ENCODE results near the gene GAR1. TPM values are rescaled to one million over a fixed set of nuclear protein-coding genes. Genes with fewer than 3 reads are reported as not detected.

Gene GAR1
- polyA plus RNA-seq, 2 of the 4 experiments (the other 2 are of a cell fraction) = 44.1 to 69.6 TPM

DNA sequence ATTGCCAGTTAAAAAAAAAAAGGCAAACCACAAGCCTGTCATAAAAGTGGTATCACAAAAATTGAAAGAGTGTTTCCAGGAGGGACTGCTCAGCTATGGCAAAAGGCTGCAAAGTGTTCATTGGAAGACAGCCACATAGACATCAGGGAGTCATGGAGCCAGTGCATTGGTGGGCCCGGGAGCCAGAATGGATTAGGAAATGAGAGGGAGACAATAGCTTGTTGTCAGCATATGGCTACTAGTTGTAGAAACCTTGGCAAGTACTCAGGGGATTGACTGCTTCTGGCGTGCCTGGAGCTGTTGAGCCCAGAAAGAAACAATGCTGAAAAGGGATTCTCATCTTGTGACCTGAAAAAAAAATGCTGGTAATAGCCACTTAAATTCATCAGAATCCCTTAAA is 5.0 kb downstream of the GAR1 start:
- TF ChIP-seq HDAC2 (IDR thresholded peaks at IDR 0.05) (no peak), EHF (CRISPR knock-in tag; IDR thresholded peaks at IDR 0.05) (no peak), HOXB13 (CRISPR knock-in tag; IDR thresholded peaks at IDR 0.05; ENCODE audit: low read depth) (no peak), PHF8 (IDR thresholded peaks at IDR 0.05; ENCODE audit: borderline replicate concordance, low read depth) (no peak)
- CTCF ChIA-PET = no interaction called here
- ATAC-seq (no peak), FAIRE-seq (no peak), DNase-seq (ENCODE audit: low read depth in 1 of 2, low spot score in 1 of 2) (no peak)
- Histone ChIP-seq H3K27ac (no peak overlapping the region), H3K9me3 (no peaks in the 10 kb centered on the region), H3K4me2 (no peak overlapping the region), H3K4me3 (no peak overlapping the region), H3K4me1 (peaks cover 11% of the 10 kb centered on the region; the same call in 2 of the 3 replicates)
- POLR2A ChIA-PET = no interaction called here
- WGBS (ENCODE audit: missing lambda C conversion rate) = 95% methylated on average over 2 of the region's 2 CpGs

DNA sequence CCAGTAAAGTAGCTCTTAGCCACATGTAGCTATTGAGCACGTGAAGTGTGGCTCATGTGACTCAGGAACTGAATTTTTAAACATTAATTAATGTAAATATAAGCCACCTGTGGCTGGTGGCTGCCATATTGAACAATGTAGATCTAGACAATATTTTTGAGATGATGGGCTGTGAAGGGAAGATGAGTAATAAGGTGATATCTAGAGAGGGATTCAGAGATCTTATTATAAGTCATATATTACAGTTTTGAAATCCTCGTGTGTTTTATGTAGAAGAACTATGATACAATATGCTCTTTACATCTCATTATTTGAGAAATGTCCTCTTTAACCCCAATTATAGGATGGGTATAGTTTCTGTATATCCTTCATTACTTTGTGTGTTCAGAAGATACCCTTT is 5.6 kb downstream of the GAR1 start:
- H3K4me2 ChIP-seq = no peak overlapping the region
- DNase-seq (ENCODE audit: low read depth in 1 of 2, low spot score in 1 of 2) (no peak), ATAC-seq (no peak), FAIRE-seq (no peak)
- ChIA-PET CTCF (no interaction called here), POLR2A (no interaction called here)
- TF ChIP-seq, protein P1, sequence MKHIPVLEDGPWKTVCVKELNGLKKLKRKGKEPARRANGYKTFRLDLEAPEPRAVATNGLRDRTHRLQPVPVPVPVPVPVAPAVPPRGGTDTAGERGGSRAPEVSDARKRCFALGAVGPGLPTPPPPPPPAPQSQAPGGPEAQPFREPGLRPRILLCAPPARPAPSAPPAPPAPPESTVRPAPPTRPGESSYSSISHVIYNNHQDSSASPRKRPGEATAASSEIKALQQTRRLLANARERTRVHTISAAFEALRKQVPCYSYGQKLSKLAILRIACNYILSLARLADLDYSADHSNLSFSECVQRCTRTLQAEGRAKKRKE (CRISPR knock-in tag; IDR thresholded peaks at IDR 0.05; ENCODE audit: low read depth) = no peak
- TF ChIP-seq RNF2 (IDR thresholded peaks at IDR 0.05; ENCODE audit: borderline replicate concordance, low read depth) (no peak), CHD4 (IDR thresholded peaks at IDR 0.05; ENCODE audit: borderline replicate concordance) (no peak), HOXA7 (CRISPR knock-in tag; IDR thresholded peaks at IDR 0.05) (no peak), NPAS2 (CRISPR knock-in tag; IDR thresholded peaks at IDR 0.05; ENCODE audit: borderline replicate concordance) (no peak)
- TF ChIP-seq, protein P2, sequence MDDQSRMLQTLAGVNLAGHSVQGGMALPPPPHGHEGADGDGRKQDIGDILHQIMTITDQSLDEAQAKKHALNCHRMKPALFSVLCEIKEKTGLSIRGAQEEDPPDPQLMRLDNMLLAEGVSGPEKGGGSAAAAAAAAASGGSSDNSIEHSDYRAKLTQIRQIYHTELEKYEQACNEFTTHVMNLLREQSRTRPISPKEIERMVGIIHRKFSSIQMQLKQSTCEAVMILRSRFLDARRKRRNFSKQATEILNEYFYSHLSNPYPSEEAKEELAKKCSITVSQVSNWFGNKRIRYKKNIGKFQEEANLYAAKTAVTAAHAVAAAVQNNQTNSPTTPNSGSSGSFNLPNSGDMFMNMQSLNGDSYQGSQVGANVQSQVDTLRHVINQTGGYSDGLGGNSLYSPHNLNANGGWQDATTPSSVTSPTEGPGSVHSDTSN (IDR thresholded peaks at IDR 0.05) = no peak
- H3K4me1 ChIP-seq = peaks cover 11% of the 10 kb centered on the region; the same call in 2 of the 3 replicates
- no peak overlapping the region for H3K4me3 ChIP-seq
- WGBS (ENCODE audit: missing lambda C conversion rate) = 79% methylated on average over 2 of the region's 2 CpGs
- no peaks in the 10 kb centered on the region for H3K9me3 ChIP-seq
- no peak overlapping the region for H3K27ac ChIP-seq

DNA sequence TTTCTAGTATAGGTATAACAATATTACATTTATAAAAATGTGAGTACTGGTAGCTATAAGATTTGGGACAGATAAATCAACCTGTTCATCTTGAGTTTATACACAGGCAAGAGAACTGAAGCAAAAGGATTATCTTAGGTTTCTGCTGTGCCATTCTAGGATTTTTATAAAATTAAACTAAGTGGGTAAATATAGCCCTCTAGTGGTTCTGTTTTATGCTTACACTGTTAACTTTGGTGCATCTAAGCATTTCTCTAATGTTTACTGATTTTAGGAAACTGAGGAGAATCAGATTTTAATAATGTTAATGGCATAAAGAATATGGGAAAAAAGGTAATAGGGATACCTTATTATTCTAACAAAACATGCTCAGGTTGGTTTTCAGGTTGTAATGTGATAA is 11.2 kb downstream of the GAR1 start:
- no peak overlapping the region for H3K27ac ChIP-seq
- ChIA-PET CTCF (interaction anchor here (0.7 to 3.4 kb wide), 5 partner anchors 32 to 405 kb away, joined by 3 to 9 read pairs (median 5); no protein-coding TSS in a partner anchor), POLR2A (no interaction called here)
- ATAC-seq = peak in 1 of 2 experiments; percentile 64; a peak in 2 of 6 replicates
- no peaks in the 10 kb centered on the region for H3K9me3 ChIP-seq
- H3K4me3 ChIP-seq = no peak overlapping the region
- H3K4me2 ChIP-seq = no peak overlapping the region
- no peaks in the 10 kb centered on the region for H3K4me1 ChIP-seq
- no peak for FAIRE-seq
- no peak for DNase-seq (ENCODE audit: low read depth in 1 of 2, low spot score in 1 of 2)
- no peak for TF ChIP-seq HDAC2 (IDR thresholded peaks at IDR 0.05)
- no peak for TF ChIP-seq NR3C1 (IDR thresholded peaks at IDR 0.05)
- TF ChIP-seq, protein P3, sequence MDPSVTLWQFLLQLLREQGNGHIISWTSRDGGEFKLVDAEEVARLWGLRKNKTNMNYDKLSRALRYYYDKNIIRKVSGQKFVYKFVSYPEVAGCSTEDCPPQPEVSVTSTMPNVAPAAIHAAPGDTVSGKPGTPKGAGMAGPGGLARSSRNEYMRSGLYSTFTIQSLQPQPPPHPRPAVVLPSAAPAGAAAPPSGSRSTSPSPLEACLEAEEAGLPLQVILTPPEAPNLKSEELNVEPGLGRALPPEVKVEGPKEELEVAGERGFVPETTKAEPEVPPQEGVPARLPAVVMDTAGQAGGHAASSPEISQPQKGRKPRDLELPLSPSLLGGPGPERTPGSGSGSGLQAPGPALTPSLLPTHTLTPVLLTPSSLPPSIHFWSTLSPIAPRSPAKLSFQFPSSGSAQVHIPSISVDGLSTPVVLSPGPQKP (IDR thresholded peaks at IDR 0.05; ENCODE audit: low read depth, low read length) = no peak
- TF ChIP-seq, protein P4, sequence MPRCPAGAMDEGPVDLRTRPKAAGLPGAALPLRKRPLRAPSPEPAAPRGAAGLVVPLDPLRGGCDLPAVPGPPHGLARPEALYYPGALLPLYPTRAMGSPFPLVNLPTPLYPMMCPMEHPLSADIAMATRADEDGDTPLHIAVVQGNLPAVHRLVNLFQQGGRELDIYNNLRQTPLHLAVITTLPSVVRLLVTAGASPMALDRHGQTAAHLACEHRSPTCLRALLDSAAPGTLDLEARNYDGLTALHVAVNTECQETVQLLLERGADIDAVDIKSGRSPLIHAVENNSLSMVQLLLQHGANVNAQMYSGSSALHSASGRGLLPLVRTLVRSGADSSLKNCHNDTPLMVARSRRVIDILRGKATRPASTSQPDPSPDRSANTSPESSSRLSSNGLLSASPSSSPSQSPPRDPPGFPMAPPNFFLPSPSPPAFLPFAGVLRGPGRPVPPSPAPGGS (IDR thresholded peaks at IDR 0.05) = no peak
- TF ChIP-seq, protein P5, sequence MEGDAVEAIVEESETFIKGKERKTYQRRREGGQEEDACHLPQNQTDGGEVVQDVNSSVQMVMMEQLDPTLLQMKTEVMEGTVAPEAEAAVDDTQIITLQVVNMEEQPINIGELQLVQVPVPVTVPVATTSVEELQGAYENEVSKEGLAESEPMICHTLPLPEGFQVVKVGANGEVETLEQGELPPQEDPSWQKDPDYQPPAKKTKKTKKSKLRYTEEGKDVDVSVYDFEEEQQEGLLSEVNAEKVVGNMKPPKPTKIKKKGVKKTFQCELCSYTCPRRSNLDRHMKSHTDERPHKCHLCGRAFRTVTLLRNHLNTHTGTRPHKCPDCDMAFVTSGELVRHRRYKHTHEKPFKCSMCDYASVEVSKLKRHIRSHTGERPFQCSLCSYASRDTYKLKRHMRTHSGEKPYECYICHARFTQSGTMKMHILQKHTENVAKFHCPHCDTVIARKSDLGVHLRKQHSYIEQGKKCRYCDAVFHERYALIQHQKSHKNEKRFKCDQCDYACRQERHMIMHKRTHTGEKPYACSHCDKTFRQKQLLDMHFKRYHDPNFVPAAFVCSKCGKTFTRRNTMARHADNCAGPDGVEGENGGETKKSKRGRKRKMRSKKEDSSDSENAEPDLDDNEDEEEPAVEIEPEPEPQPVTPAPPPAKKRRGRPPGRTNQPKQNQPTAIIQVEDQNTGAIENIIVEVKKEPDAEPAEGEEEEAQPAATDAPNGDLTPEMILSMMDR (IDR thresholded peaks at IDR 0.05) = peak; percentile 54
- TF ChIP-seq, protein P6, sequence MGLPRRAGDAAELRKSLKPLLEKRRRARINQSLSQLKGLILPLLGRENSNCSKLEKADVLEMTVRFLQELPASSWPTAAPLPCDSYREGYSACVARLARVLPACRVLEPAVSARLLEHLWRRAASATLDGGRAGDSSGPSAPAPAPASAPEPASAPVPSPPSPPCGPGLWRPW (IDR thresholded peaks at IDR 0.05) = no peak
- TF ChIP-seq SMC3 (IDR thresholded peaks at IDR 0.05) = peak; percentile 45
- TF ChIP-seq, protein P7, sequence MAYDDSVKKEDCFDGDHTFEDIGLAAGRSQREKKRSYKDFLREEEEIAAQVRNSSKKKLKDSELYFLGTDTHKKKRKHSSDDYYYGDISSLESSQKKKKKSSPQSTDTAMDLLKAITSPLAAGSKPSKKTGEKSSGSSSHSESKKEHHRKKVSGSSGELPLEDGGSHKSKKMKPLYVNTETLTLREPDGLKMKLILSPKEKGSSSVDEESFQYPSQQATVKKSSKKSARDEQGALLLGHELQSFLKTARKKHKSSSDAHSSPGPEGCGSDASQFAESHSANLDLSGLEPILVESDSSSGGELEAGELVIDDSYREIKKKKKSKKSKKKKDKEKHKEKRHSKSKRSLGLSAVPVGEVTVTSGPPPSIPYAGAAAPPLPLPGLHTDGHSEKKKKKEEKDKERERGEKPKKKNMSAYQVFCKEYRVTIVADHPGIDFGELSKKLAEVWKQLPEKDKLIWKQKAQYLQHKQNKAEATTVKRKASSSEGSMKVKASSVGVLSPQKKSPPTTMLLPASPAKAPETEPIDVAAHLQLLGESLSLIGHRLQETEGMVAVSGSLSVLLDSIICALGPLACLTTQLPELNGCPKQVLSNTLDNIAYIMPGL (CRISPR knock-in tag; IDR thresholded peaks at IDR 0.05; ENCODE audit: borderline replicate concordance) = no peak
- TF ChIP-seq, protein P8, sequence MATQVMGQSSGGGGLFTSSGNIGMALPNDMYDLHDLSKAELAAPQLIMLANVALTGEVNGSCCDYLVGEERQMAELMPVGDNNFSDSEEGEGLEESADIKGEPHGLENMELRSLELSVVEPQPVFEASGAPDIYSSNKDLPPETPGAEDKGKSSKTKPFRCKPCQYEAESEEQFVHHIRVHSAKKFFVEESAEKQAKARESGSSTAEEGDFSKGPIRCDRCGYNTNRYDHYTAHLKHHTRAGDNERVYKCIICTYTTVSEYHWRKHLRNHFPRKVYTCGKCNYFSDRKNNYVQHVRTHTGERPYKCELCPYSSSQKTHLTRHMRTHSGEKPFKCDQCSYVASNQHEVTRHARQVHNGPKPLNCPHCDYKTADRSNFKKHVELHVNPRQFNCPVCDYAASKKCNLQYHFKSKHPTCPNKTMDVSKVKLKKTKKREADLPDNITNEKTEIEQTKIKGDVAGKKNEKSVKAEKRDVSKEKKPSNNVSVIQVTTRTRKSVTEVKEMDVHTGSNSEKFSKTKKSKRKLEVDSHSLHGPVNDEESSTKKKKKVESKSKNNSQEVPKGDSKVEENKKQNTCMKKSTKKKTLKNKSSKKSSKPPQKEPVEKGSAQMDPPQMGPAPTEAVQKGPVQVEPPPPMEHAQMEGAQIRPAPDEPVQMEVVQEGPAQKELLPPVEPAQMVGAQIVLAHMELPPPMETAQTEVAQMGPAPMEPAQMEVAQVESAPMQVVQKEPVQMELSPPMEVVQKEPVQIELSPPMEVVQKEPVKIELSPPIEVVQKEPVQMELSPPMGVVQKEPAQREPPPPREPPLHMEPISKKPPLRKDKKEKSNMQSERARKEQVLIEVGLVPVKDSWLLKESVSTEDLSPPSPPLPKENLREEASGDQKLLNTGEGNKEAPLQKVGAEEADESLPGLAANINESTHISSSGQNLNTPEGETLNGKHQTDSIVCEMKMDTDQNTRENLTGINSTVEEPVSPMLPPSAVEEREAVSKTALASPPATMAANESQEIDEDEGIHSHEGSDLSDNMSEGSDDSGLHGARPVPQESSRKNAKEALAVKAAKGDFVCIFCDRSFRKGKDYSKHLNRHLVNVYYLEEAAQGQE (IDR thresholded peaks at IDR 0.05) = no peak
- TF ChIP-seq RAD21 (conservative IDR thresholded peaks at IDR 0.05 in 1 of 2, IDR thresholded peaks at IDR 0.05 in 1 of 2) = peak; percentile 50 to 59; a peak in 4 of 5 replicates
- TF ChIP-seq FOXS1 (CRISPR knock-in tag; IDR thresholded peaks at IDR 0.05) = no peak
- no peak for TF ChIP-seq HOXB5 (CRISPR knock-in tag; IDR thresholded peaks at IDR 0.05)

Data from A549 (cell line).